Fibroblast of the aortic adventitia (primary cell): Measurements from ENCODE around the gene TMEM212. TPM values are rescaled to one million over a fixed set of nuclear protein-coding genes. Genes with fewer than 3 reads are reported as not detected.

ENCODE experiments used
- DNase-seq: peaks from one replicate; pipeline ENCODE4 v3.0.0-alpha.2; 2010; ENCODE audit warnings: low read depth
- H3K4me3 ChIP-seq: 2 replicates; pipeline ENCODE4 v1.5.1; 2011; ENCODE audit warnings: low read depth, mild to moderate bottlenecking, control low read depth, low read length, moderate library complexity
- CTCF ChIP-seq: IDR thresholded peaks from 2 replicates; pipeline ENCODE4 v1.5.1; 2011; ENCODE audit warnings: mild to moderate bottlenecking, low read length, control low read depth, inconsistent platforms; ENCODE audit not compliant: insufficient read depth
- total RNA-seq: library from RNA; depleted of rRNA; stranded (reverse); fragments of >200 nt; gene quantifications from 2 replicates; pipeline ENCODE4 v1.2.3, GENCODE V29; 2012; ENCODE audit warnings: low replicate concordance

Gene TMEM212
- total RNA-seq, 1 donor, result not detected

GRCh38 chr3:171883257-171883892 is 40.2 kb downstream of the TMEM212 start:
- no peak for DNase-seq
- no peak overlapping the region for H3K4me3 ChIP-seq
- no peak for TF ChIP-seq CTCF

GRCh38 chr3:171883893-171884279 is 40.7 kb downstream of the TMEM212 start:
- no peak overlapping the region for H3K4me3 ChIP-seq
- DNase-seq, result no peak
- no peak for TF ChIP-seq CTCF

GRCh38 chr3:171888466-171888865 is 45.3 kb downstream of the TMEM212 start:
- no peak for TF ChIP-seq CTCF
- no peak for DNase-seq
- no peak overlapping the region for H3K4me3 ChIP-seq

GRCh38 chr3:171890398-171890797 is 47.2 kb downstream of the TMEM212 start:
- H3K4me3 ChIP-seq, result no peak overlapping the region
- no peak for TF ChIP-seq CTCF
- DNase-seq, result no peak

- H3K4me3 ChIP-seq, result no peak overlapping the region
- no peak for DNase-seq
- no peak for TF ChIP-seq CTCF
These were observed 49.3 kb downstream of the TMEM212 start for GRCh38 chr3:171892457-171892856.

- no peak for DNase-seq
- no peak overlapping the region for H3K4me3 ChIP-seq
- no peak for TF ChIP-seq CTCF
These were observed 52.1 kb downstream of the TMEM212 start for GRCh38 chr3:171895291-171895690.

- H3K4me3 ChIP-seq, result no peak overlapping the region
- no peak for DNase-seq
- TF ChIP-seq CTCF, result no peak
These were observed 52.8 kb downstream of the TMEM212 start for GRCh38 chr3:171895900-171896299.
